ENCODE measurements around the gene POR.

GRCh38 chr7:75887669-75888369, 27.1 kb upstream of the POR start:
- TF ChIP-seq CTCF (IDR thresholded peaks at IDR 0.05) (no peak), POLR2A (IDR thresholded peaks at IDR 0.05; ENCODE audit: low read depth) (no peak), EP300 (IDR thresholded peaks at IDR 0.05) (no peak)

Data from esophagus muscularis mucosa (tissue), 4 donors.